ENCODE results near the gene HEBP2. TPM values are rescaled to one million over a fixed set of nuclear protein-coding genes. Genes with fewer than 3 reads are reported as not detected.

The HEBP2 gene
- total RNA-seq, 2 experiments from 2014 or later, result 31.8 to 32.9 TPM

GRCh38 chr6:138419766-138420165 lies 15.7 kb downstream of the HEBP2 start:
- CTCF ChIA-PET, result no interaction called here
- peaks cover 39% of the 10 kb centered on the region for H3K36me3 Mint-ChIP-seq (ENCODE audit: low read depth)
- no peak overlapping the region for H3K27ac ChIP-seq (ENCODE audit: low read depth in 1 of 2, low read length in 2 of 2)
- DNase-seq (no peak), ATAC-seq (ENCODE audit: poor library complexity) (no peak)
- no peaks in the 10 kb centered on the region for H3K9me3 Mint-ChIP-seq
- intact Hi-C loops (cut with DNase I, micrococcal nuclease), result no loop called here
- POLR2A ChIA-PET, result no interaction called here
- H3K36me3 ChIP-seq (ENCODE audit: insufficient read depth, low read length), result peaks cover 26% of the 10 kb centered on the region
- no peaks in the 10 kb centered on the region for H3K27me3 ChIP-seq (ENCODE audit: control insufficient read depth in 1 of 2, insufficient read depth in 2 of 2, low read length in 2 of 2)
- H3K27ac Mint-ChIP-seq, result no peak overlapping the region
- no peak overlapping the region for H3K4me3 Mint-ChIP-seq
- no peaks in the 10 kb centered on the region for H3K9me3 ChIP-seq (ENCODE audit: control insufficient read depth in 1 of 2, insufficient read depth in 1 of 2, low read length in 2 of 2)
- no peak for TF ChIP-seq CTCF (IDR thresholded peaks at IDR 0.05)
- H3K4me1 Mint-ChIP-seq (ENCODE audit: low read depth), result peaks cover 9% of the 10 kb centered on the region
- no peak overlapping the region for H3K4me3 ChIP-seq (ENCODE audit: low read length)
- no peaks in the 10 kb centered on the region for H3K27me3 Mint-ChIP-seq
- H3K4me1 ChIP-seq (ENCODE audit: insufficient read depth, low read length), result no peaks in the 10 kb centered on the region

GRCh38 chr6:138420356-138420755 lies 16.3 kb downstream of the HEBP2 start:
- H3K27me3 ChIP-seq (ENCODE audit: control insufficient read depth in 1 of 2, insufficient read depth in 2 of 2, low read length in 2 of 2), result no peaks in the 10 kb centered on the region
- intact Hi-C loops (cut with DNase I, micrococcal nuclease), result no loop called here
- ATAC-seq (ENCODE audit: poor library complexity) (no peak), DNase-seq (no peak)
- Mint-ChIP-seq H3K4me3 (no peak overlapping the region), H3K4me1 (ENCODE audit: low read depth) (peaks cover 9% of the 10 kb centered on the region), H3K27ac (no peak overlapping the region), H3K9me3 (no peaks in the 10 kb centered on the region), H3K36me3 (ENCODE audit: low read depth) (peaks cover 39% of the 10 kb centered on the region), H3K27me3 (no peaks in the 10 kb centered on the region)
- H3K27ac ChIP-seq (ENCODE audit: low read depth in 1 of 2, low read length in 2 of 2), result no peak overlapping the region
- peaks cover 22% of the 10 kb centered on the region for H3K36me3 ChIP-seq (ENCODE audit: insufficient read depth, low read length)
- H3K4me3 ChIP-seq (ENCODE audit: low read length), result no peak overlapping the region
- no peak for TF ChIP-seq CTCF (IDR thresholded peaks at IDR 0.05)
- CTCF ChIA-PET, result no interaction called here
- H3K4me1 ChIP-seq (ENCODE audit: insufficient read depth, low read length), result no peaks in the 10 kb centered on the region
- H3K9me3 ChIP-seq (ENCODE audit: control insufficient read depth in 1 of 2, insufficient read depth in 1 of 2, low read length in 2 of 2), result no peaks in the 10 kb centered on the region
- POLR2A ChIA-PET, result no interaction called here

GRCh38 chr6:138421089-138421488 lies 17.1 kb downstream of the HEBP2 start:
- no peak overlapping the region for H3K4me3 Mint-ChIP-seq
- no peak for DNase-seq
- peaks cover 9% of the 10 kb centered on the region for H3K4me1 Mint-ChIP-seq (ENCODE audit: low read depth)
- intact Hi-C loops (cut with DNase I, micrococcal nuclease), result no loop called here
- Histone ChIP-seq H3K27ac (ENCODE audit: low read depth in 1 of 2, low read length in 2 of 2) (no peak overlapping the region), H3K4me1 (ENCODE audit: insufficient read depth, low read length) (no peaks in the 10 kb centered on the region), H3K9me3 (ENCODE audit: control insufficient read depth in 1 of 2, insufficient read depth in 1 of 2, low read length in 2 of 2) (no peaks in the 10 kb centered on the region), H3K27me3 (ENCODE audit: control insufficient read depth in 1 of 2, insufficient read depth in 2 of 2, low read length in 2 of 2) (no peaks in the 10 kb centered on the region), H3K36me3 (ENCODE audit: insufficient read depth, low read length) (peaks cover 19% of the 10 kb centered on the region), H3K4me3 (ENCODE audit: low read length) (no peak overlapping the region)
- H3K27ac Mint-ChIP-seq, result no peak overlapping the region
- peaks cover 36% of the 10 kb centered on the region for H3K36me3 Mint-ChIP-seq (ENCODE audit: low read depth)
- H3K9me3 Mint-ChIP-seq, result no peaks in the 10 kb centered on the region
- CTCF ChIA-PET, result no interaction called here
- H3K27me3 Mint-ChIP-seq, result no peaks in the 10 kb centered on the region
- ATAC-seq (ENCODE audit: poor library complexity), result no peak
- POLR2A ChIA-PET, result no interaction called here
- TF ChIP-seq CTCF (IDR thresholded peaks at IDR 0.05), result no peak

Data from CD4-positive, alpha-beta T cell (primary cell).